GM18502 (cell line): ENCODE measurements around the gene PPP1R12A.
"Not testable (repeated sequence)": the region's sequence is repeated elsewhere in the genome, so short reads cannot be mapped to it uniquely, and the experiment has no call there.

Experiments used
- ATAC-seq: cut with Tn5 transposase; IDR thresholded peaks from one replicate; pipeline ENCODE4 v1.9.1; 2021; ENCODE audit warnings: mild to moderate bottlenecking; ENCODE audit not compliant: unreplicated experiment, poor library complexity

PPP1R12A gene

DNA sequence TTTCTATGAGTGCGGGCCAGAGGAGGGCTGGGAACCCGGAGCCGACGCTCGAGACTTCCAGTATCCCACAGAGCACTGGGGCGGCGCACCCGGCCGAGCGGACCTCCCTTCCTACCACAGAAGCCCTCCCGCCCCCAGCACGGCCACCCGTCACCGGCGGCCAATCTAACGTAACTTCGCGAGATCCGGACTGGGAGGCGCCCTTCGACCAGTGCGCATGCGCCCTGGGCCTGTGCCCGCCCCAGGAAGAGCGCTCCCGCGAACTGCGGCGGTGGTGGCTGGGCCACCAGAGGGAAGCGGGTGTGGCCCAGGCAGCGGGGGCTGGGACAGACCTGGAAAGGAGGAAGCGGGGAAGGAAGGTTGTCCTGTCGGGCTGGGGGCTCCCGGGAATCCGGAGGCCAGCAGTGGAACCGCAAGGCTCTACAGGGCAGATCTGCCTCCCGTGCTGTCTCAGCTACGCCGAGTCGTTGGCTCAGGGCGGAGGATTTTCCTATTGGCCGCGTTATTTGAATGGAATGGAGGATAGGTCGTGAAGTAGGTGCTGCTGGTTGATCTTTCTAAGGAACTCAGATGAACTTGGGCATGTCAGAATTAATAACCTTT is at the start of gene PPP1R12A:
PPP1R12A (minus strand) TSS at position 77 of the 603 bp plus-strand sequence. CDS start 166 bp downstream, outside the sequence.
- peak; percentile 88 for ATAC-seq

DNA sequence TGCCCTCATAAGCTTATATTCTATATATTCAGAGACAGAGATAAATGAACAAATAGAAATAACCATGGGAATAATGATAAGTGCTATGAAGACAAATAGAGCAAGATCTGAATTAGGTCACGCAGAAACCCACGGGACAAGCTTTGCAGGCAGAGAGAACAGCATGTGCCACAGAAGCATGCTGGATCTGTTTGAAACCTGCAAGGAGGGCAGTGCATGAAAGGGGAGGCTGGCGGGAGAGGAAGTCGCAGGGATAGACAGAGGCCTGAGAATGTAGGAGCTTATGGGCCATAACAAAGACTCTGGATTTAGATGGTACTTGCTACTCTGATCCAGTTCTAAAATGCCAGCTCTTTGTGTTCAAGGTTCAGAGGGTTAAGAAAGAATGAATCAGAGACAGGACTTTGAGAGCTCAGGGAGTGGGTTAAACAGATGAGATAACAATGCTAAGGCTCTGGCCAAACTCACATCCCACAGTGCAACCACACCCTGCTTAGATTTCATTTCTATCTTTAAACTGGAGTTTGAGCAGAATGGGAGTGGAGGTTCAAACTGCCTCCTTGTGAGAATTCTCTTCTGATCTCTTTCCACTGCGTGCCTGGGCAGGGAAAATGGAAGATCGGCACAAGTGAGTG is 49.2 kb upstream of the PPP1R12A start:
- ATAC-seq = no peak

DNA sequence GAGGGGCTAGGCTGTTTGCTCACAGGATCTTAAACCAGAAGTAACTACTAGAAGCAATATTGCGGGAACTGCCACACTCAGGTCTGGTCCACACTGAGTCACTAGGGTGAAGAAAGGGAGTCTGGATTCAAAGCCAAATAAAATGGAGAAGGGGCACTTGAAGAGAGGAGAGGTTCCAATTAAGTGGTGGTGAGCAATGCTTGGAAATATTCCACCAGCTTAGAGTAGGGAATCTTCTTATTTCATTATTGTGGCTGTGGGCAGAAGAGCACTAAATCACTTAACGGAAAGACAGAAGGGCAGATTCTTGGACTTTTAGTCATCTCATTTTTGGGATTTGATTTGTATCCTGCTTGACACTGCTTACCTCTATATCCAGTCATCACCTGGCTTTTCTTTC is 48.6 kb upstream of the PPP1R12A start:
- ATAC-seq = no peak

DNA sequence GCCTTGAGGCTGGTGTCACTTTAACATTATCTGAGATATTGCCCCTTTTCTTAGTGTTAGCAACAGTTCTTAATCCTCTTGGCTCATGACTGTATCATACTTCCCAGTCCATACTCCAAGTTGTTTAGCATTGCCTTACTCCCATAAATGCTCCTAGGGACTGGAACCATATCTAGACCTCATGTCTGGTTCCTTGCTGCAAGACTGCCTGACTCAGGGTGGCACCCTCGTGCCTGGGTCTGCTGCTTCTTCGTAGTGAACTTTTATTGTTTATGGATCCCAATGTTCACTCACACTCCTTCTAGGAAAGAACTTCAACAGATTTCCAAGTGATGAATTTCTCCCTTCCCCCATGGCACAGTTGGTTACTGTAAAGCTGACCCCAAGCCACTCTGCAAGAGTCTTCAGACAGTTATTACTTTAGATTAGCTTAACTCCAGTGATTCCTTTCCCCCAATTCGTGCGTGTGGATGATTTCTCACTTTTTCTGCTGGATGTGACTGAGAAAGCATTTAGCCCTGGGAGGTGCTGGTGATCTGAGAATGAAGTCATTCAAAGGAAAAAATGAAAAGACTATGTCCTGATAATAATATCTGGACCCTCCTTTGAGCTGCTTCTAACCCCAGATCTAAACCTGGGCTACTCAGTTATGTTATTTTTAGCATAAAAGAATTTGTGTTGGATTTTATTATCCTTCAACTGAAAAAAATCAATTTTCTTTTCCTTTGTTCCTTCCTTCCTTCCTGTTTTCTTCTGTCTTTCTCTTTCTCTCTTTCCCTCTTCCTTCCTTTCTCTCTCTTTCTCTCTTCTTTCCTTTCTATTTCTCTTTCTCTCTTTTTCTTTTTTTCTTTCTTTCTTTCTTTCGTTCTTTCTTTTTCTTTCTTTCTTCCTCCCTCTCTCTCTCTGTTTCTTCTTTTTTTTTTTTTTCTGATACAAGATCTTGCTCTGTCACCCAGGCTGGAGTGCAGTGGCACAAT is 47.5 kb upstream of the PPP1R12A start:
- ATAC-seq = no peak

DNA sequence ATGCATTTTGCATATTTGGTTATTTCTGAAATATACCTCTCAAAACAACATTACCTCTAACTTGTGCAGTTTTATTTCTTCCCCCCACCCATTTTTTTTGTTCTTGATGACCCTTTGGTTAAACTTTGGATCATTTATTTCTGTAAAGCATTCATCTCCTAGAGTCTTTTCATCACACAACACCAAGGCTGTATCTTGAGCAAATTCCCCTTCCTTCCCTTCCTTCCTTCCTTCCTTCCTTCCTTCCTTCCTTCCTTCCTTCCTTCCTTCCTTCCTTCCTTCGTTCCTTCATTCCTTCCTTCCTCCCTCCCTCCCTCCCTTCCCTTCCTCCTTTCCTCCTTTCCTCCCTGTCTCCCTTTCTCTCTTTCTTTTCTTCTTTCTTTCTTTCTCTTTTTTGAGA is 43.8 kb upstream of the PPP1R12A start:
- no peak for ATAC-seq

DNA sequence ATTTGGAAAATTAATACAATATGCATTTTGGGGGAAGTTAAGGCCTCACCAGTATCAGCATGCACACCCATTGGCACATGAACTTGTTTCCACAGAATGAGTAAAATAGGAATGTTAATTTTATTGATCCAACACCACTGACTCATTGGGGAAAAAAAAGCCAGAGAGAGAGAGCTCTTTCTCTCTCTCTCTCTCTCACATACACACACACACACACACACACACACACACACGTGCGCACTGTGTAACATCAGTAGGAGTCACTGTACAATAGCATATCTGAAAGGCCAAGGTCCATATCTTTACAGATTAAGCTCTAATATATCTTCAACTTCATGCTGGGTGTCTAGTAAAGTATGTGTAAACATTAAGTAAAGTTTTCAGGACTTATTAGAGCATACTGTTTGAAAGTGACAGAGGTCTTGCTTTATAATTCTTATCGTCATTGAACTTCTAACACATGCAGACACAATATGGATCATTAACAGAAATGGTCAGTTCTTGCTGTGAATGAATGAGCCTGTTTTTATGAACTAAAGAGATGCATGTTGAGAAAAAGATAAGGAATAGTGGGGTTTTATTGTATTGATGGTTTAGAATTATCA is 43.1 kb upstream of the PPP1R12A start:
- not testable (repeated sequence) for ATAC-seq

DNA sequence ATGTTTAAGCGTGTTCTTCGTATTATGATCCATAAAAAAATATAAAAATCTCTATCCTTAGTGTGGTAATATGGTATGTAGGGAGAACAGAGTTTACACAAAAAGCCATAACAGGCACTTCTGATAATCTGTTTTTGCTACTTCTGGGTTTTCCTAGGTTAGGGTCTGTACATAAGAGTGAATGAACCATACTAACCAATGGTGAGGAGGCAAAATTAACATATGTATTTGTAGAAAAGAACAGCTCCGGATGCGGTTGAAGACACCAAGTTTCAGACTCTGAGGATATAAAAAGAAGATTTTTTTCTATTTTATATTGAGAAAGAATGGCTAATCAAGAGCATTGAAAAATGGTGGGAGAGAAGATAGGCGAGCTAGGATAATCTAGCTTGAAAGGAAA is 40.2 kb upstream of the PPP1R12A start:
- no peak for ATAC-seq

DNA sequence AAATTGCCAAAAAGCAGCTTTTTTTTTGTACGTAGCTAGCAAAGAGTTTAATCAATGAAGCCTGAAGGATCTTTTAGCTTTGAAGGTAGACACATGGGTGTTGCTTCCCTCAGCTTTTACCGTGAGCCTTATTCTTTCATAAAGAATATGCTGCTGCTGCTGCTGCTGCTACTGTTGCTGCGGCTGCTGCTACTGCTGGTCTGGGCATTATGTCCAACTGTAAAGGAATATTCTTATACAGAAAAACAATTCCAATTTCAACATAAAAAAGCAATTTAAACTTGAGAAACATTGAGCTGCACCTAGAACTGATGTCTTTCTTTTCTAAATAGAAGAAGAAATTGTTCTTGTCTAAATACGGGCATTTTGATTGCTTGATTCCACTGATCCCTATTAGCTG is 38.9 kb upstream of the PPP1R12A start:
- no peak for ATAC-seq

DNA sequence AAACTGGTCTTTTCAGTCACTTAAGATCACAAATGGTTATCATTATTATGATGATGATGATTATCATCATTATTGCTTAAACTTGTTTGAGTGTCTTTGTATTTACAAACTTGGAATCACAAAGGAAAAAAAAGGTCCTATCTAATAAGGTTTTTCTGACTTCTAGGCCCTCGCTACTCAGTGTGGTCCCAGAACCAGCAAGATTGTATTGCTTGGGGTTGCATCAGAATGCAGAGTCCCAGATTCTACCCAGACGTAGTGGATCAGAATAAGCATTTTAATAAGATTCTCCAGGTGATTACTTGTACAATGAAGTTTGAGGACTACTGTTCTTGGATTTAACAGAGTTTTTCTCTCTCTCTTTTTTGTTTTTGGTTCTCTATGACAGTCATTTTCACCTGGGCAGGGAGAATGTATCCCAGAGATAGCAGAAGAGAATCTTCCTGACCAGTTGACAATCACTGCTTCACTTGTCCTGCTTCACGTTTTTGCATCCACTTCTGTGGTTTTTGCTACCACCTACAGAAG is 29.3 kb upstream of the PPP1R12A start:
- no peak for ATAC-seq

DNA sequence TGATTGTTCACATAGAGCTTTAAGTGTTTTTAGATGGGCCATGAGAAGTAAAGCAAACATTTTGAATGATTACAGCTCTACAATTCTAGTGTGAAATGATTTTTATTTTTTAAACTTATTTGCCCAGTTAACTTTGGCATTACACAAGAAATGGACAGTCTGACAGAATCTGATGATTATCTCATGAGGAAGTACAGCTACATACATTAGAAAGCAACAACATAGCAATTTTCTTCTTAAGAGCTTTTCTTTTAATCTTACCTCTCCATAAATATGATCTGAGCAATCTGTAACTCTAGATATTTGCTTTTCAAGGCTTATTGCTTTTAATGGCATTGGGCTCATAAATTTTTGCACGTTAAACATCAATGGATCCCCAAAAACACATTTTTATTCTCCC is 26.5 kb upstream of the PPP1R12A start:
- no peak for ATAC-seq

DNA sequence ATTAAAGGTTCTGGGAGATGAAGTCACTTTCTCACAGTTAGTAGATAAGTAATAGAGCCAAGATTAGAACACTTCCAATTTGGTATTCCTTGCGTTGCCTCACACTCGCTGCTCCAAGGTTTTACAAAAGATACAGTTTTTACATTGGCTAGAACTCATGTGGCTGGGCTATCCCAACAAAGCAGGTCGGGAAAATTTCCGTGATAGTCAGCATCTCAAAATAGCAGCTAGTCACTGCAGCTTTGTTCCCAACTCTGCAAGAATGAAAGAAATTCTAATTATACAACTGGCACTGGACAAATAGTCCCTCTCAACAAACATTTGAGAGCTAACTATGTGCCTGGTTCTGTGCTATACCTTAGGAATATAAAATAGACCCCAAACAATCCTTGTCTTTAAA is 24.6 kb upstream of the PPP1R12A start:
- no peak for ATAC-seq

DNA sequence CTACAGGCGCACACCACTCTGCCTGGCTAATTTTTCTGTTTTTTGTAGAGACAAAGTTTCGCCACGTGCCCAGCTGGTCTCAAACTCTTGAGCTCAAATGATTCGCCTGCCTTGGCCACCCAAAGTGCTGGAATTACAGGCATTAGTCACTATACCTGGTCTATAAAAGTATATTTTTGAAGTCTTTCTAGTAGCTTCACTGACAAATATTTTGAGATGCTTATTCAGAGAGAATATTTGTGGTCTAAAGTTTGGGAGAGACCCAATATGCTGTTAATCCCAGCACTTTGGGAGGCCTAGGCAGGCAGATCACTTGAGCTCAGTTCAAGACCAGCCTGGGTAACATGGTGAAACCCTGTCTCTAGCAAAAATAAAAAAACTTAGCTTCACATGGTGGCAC is 22.0 kb upstream of the PPP1R12A start:
- no peak for ATAC-seq

DNA sequence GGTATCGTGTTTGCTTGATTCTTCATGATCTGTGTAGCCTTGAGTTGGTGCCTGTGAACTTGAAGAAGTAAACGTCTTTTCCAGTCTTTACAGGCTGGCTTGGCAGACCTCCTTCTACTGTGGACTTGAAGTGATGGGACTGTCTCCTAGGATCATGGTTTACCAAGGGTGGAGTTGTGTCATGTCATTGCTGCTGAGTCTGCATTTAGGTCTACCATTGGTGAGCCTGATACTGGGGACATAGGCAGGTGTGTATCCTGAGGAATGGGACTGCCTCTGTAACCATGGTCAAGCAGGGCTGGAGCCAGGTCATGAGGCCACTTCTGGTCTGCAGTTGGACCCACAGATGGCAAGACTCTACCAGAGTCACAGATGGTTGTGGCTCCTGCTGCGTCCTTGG is 20.7 kb upstream of the PPP1R12A start:
- ATAC-seq = no peak

DNA sequence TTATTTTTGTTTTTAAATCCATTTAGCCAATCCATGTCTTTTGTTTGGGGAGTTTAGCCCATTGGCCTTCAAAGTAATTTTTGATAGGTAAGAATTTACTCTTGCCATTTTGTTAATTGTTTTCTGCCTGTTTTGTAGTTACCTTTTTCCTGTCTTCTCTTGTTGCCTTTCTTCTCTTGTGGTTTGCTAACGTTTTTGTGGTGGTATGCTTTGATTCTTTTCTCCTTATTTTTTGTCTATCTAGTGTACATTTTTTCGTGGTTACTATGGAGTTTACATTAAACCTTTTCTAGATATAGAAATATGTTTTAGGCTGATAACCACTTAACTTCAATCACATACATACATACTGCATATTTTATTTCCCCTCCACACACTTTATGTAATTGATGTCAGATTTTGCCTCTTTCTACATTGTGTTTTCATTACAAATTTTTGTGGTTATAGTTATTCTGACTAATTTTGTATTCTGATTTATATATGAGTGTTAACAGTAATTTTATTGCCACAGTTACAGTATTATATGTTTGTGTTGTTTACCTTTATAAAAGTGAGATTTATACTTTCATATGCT is 19.2 kb upstream of the PPP1R12A start:
- ATAC-seq = no peak

DNA sequence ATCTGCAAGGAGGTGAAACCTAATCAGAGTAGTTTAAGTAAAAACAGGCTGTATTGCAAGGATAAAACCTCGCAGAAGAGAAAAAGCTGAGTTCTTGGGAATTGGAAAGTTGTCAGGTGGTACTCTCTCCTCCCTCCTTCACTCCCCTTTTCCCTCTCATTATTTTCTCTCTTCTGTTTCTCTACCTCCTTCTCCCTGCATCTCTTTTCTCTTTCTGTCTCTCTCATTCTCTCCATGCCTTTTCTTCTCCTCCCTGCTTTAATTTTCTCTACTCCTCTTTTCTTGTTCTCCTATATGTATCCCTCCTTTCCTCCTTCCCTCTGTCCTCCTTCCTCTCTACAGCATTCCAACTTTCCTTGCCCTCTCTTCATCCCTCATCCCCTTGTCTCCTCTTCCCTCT is 14.2 kb upstream of the PPP1R12A start:
- no peak for ATAC-seq

DNA sequence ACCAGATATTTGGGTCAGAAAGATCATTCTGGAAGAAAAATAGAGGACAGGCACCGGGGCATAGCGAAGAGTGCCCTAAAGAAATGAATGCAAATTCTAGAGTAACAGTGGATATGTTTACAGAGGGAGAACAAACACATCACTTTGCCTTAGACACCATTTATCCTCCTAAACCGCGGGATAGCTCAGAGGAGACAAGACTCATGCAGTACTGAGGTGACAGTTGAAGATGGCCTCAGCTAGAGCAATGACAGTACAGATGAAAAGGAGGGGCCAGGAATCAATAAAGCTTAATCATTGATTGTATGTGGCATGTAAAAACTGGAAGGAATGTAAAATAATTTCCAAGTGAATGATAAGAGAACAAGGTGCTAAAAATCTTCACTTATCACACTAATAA is 10.5 kb upstream of the PPP1R12A start:
- no peak for ATAC-seq

DNA sequence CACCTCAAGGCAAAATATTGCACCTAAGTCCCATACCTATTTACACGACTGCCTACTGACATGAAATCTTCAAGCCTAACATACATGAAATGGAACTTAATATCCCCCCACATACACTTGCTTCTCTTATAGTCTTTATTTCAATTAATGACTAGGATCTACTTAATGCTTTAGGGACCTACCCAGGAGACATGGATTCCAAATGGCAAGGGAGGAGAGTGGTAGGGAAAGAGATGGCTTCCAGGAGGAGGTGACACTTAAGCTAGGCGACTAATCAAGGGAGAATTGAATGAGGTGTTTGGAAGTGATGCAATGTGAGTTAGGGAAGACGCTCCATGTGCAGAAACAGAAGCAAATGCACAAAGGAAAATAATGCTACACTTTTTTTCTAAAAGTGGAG is 9.7 kb upstream of the PPP1R12A start:
- ATAC-seq = no peak

DNA sequence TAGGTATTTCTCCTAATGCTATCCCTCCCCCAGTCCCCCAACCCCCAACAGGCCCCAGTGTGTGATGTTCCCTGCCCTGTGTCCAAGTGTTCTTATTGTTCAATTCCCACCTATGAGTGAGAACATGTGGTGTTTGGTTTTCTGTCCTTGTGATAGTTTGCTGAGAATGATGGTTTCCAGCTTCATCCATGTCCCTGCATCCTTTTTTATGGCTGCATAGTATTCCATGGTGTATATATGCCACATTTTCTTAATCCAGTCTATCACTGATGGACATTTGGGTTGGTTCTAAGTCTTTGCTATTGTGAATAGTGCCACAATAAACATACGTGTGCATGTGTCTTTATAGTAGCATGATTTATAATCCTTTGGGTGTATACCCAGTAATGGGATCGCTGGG is 7.9 kb upstream of the PPP1R12A start:
- ATAC-seq = not testable (repeated sequence)

DNA sequence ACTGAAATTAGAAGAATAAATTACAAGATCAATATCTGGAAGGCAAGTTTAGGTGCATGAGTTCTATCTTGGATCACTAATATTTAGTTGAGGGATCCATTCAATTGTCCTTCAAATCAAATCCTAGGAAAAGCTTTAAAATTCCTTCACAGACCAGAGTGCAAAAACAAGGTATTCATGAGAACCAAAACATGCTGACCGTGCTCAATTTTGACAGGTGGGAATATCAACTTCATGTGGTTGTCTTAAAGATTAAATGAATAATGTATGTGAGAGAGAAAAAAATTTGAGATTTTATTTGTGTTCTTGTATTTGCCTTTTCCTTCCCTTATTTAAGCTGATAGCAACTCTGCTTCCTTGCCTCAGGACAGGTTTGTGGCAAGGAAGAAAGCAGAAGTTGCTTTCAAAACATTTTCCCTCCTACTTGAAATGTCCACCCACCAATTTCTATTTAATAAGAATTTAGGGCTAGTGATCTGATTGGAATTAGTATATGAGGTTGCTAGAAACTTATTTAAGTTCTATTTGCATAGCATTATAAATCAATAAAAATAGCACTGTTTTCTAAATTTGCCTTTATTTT is 4.9 kb upstream of the PPP1R12A start:
- no peak for ATAC-seq

DNA sequence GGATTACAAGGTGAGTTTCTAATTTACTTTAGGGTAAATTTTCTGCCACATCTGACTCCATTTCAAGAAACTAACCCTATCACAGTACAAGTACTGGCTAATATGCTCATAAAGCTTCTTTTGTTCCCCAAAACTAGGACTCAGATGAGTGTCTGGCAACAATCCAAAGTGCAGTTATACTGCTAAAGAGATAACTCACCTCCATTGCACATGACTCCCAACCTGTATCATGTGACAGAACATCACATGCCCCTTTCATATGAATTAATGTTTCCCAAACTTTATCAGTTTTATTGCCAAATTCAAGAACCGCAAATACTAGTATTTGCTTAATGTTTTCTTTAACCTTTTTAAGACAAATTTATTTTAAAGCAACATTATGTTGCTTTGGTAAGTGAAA is 3.9 kb upstream of the PPP1R12A start:
- ATAC-seq = no peak
